DMS53 (cell line): Measurements from ENCODE around the gene CCDC169.
A peak's percentile ranks its signal among the peaks of the same experiment; 100 is the strongest.
"Not testable (repeated sequence)": the region's sequence is repeated elsewhere in the genome, so short reads cannot be mapped to it uniquely, and the experiment has no call there.

Experiments used
- DNase-seq: peaks from one replicate; lab custom pipeline; 2025; lab: John Stamatoyannopoulos, UW

CCDC169 gene

GRCh38 chr13:36313047-36313969 lies 15.7 kb upstream of the CCDC169 start:
- DNase-seq: no peak

- DNase-seq: no peak
These were observed 12.9 kb upstream of the CCDC169 start for GRCh38 chr13:36310417-36311108.

GRCh38 chr13:36302289-36302688 lies 4.7 kb upstream of the CCDC169 start:
- no peak for DNase-seq

- DNase-seq: not testable (repeated sequence)
These were observed 1.9 kb upstream of the CCDC169 start for GRCh38 chr13:36299469-36299868.

- no peak for DNase-seq
These were observed 988 bp upstream of the CCDC169 start for GRCh38 chr13:36298535-36299068.

GRCh38 chr13:36294096-36294495 lies 3.5 kb downstream of the CCDC169 start:
- no peak for DNase-seq

- peak; percentile 11 for DNase-seq
These were observed 4.1 kb downstream of the CCDC169 start for GRCh38 chr13:36293497-36293896.

- peak; percentile 38 for DNase-seq
These were observed 8.7 kb downstream of the CCDC169 start for GRCh38 chr13:36288794-36289391.

- DNase-seq: peak; percentile 40
These were observed 11.6 kb downstream of the CCDC169 start for GRCh38 chr13:36286006-36286405.

GRCh38 chr13:36282821-36283432 lies 14.7 kb downstream of the CCDC169 start:
- peak; percentile 73 for DNase-seq

- DNase-seq: peak; percentile 89
These were observed 22.2 kb downstream of the CCDC169 start for GRCh38 chr13:36275190-36276002.

GRCh38 chr13:36273431-36273830 lies 24.2 kb downstream of the CCDC169 start:
- no peak for DNase-seq

- no peak for DNase-seq
These were observed 35.6 kb downstream of the CCDC169 start for GRCh38 chr13:36261976-36262375.

GRCh38 chr13:36261011-36261410 lies 36.6 kb downstream of the CCDC169 start:
- no peak for DNase-seq

GRCh38 chr13:36259361-36260137 lies 38.1 kb downstream of the CCDC169 start:
- DNase-seq: no peak

GRCh38 chr13:36258831-36259230 lies 38.8 kb downstream of the CCDC169 start:
- no peak for DNase-seq

GRCh38 chr13:36251526-36251925 lies 46.1 kb downstream of the CCDC169 start:
- DNase-seq: peak; percentile 46

GRCh38 chr13:36251017-36251416 lies 46.6 kb downstream of the CCDC169 start:
- no peak for DNase-seq

GRCh38 chr13:36248700-36249099 lies 48.9 kb downstream of the CCDC169 start:
- no peak for DNase-seq

GRCh38 chr13:36244990-36245389 lies 52.6 kb downstream of the CCDC169 start:
- DNase-seq: no peak
